Liver (tissue), 9 donors: ENCODE data around the gene ATP4B. TPM values are rescaled to one million over a fixed set of nuclear protein-coding genes. Genes with fewer than 3 reads are reported as not detected.

Experiments used
- DNase-seq: peaks from one replicate; pipeline ENCODE4 v3.0.0-alpha.2; 2017; ENCODE audit warnings: low spot score
- H3K27ac ChIP-seq, 2 donors: one replicate each; pipeline ENCODE4 v1.7.0; 2013; ENCODE audit warnings: inconsistent platforms in 2 of 2, low read length in 2 of 2, control low read depth in 1 of 2, low read depth in 1 of 2, mild to moderate bottlenecking in 1 of 2
- H3K27me3 ChIP-seq, 4 donors: one replicate each; pipeline versions ENCODE4 v1.6.1 to v1.7.0; 2013; ENCODE audit warnings: low read length in 3 of 4, inconsistent platforms in 1 of 4, mild to moderate bottlenecking in 1 of 4, moderate library complexity in 1 of 4; ENCODE audit not compliant: control insufficient read depth in 4 of 4, insufficient read depth in 4 of 4
- H3K36me3 ChIP-seq, 4 donors: one replicate each; pipeline versions ENCODE4 v1.6.1 to v1.7.0; 2013; ENCODE audit warnings: low read length in 3 of 4, mild to moderate bottlenecking in 3 of 4, low read depth in 1 of 4, moderate library complexity in 1 of 4; ENCODE audit not compliant: control insufficient read depth in 4 of 4, insufficient read depth in 3 of 4
- H3K4me1 ChIP-seq, 4 donors: one replicate each; pipeline versions ENCODE4 v1.6.1 to v1.7.0; 2013; ENCODE audit warnings: low read length in 3 of 4, mild to moderate bottlenecking in 3 of 4, moderate library complexity in 1 of 4; ENCODE audit not compliant: control insufficient read depth in 4 of 4, insufficient read depth in 4 of 4
- H3K4me3 ChIP-seq, 3 donors: one replicate each; pipeline versions ENCODE4 v1.6.1 to v1.7.0; 2013; ENCODE audit warnings: low read length in 3 of 3, control low read depth in 1 of 3, low read depth in 1 of 3, mild to moderate bottlenecking in 1 of 3
- H3K9ac ChIP-seq, 2 donors: one replicate each; pipeline ENCODE4 v1.7.0; 2013; ENCODE audit warnings: low read length in 2 of 2, mild to moderate bottlenecking in 2 of 2, moderate library complexity in 2 of 2, control low read depth in 1 of 2, low read depth in 1 of 2
- H3K9me3 ChIP-seq, 4 donors: one replicate each; pipeline versions ENCODE4 v1.6.1 to v1.7.0; 2013; ENCODE audit warnings: low read length in 3 of 4; ENCODE audit not compliant: control insufficient read depth in 4 of 4
- EGR1 ChIP-seq, 2 donors: IDR thresholded peaks; 2 replicates each; pipeline ENCODE4 v1.6.1; 2016 to 2018; ENCODE audit warnings: antibody characterized with exemption in 2 of 2, low read depth in 2 of 2
- FOXA1 ChIP-seq: IDR thresholded peaks from 2 replicates; pipeline ENCODE4 v1.6.1; 2016; ENCODE audit warnings: antibody characterized with exemption
- FOXA2 ChIP-seq: IDR thresholded peaks from 2 replicates; pipeline ENCODE4 v1.6.1; 2016; ENCODE audit warnings: antibody characterized with exemption
- GABPA ChIP-seq, 2 donors: IDR thresholded peaks in 1 of 2; conservative IDR thresholded peaks in 1 of 2; 2 replicates each; pipeline ENCODE4 v1.6.1; 2016; ENCODE audit warnings: antibody characterized with exemption in 2 of 2, mild to moderate bottlenecking in 1 of 2, moderate library complexity in 1 of 2
- HNF4A ChIP-seq, 2 donors: conservative IDR thresholded peaks; 2 replicates each; pipeline ENCODE4 v1.6.1; 2016; ENCODE audit warnings: antibody characterized with exemption in 2 of 2, mild to moderate bottlenecking in 2 of 2
- HNF4G ChIP-seq: IDR thresholded peaks from 2 replicates; pipeline ENCODE4 v1.6.1; 2016; ENCODE audit warnings: antibody characterized with exemption
- JUND ChIP-seq, 2 donors: IDR thresholded peaks; 2 replicates each; pipeline ENCODE4 v1.6.1; 2016; ENCODE audit warnings: antibody characterized with exemption in 2 of 2
- NR2F2 ChIP-seq: IDR thresholded peaks from 2 replicates; pipeline ENCODE4 v1.6.1; 2016; ENCODE audit warnings: antibody characterized with exemption
- RAD21 ChIP-seq, 2 donors: IDR thresholded peaks; 2 replicates each; pipeline ENCODE4 v1.6.1; 2016; ENCODE audit warnings: antibody characterized with exemption in 2 of 2, mild to moderate bottlenecking in 2 of 2
- RXRA ChIP-seq, 2 donors: IDR thresholded peaks; 2 replicates each; pipeline ENCODE4 v1.6.1; 2017 to 2018; ENCODE audit warnings: antibody characterized with exemption in 2 of 2, mild to moderate bottlenecking in 1 of 2
- TAF1 ChIP-seq: conservative IDR thresholded peaks from 2 replicates; pipeline ENCODE4 v1.6.1; 2016; ENCODE audit warnings: antibody characterized with exemption, mild to moderate bottlenecking
- YY1 ChIP-seq: IDR thresholded peaks from 2 replicates; pipeline ENCODE4 v1.6.1; 2016; ENCODE audit warnings: antibody characterized with exemption, mild to moderate bottlenecking
- WGBS: extraction: QIAGEN DNeasy Blood & Tissue Kit; methylation state at CpG from one replicate; pipeline ENCODE4 v1.1.7; 2013; 5-methylcytosine and 5-hydroxymethylcytosine counted together
- polyA plus RNA-seq, 2 donors: library from polyadenylated mRNA; stranded (reverse) in 1 of 2; unstranded in 1 of 2; fragments of 200-250 nt in 1 of 2; fragments of >200 nt in 1 of 2; fragmentation: Nextera tagmentation in 1 of 2; extraction: Ambion mirVana in 1 of 2; gene quantifications; one replicate each; pipeline versions ENCODE4 v1.2.1 to v1.2.3, GENCODE V29; 2013 to 2015
- total RNA-seq, 2 donors: library from RNA; depleted of rRNA; stranded (reverse); fragments of >200 nt; gene quantifications; one replicate each; pipeline ENCODE4 v1.2.3, GENCODE V29; 2014
- TF ChIP-seq, protein P1 (sequence below): IDR thresholded peaks from 2 replicates; pipeline ENCODE4 v1.6.1; 2016; ENCODE audit warnings: antibody characterized with exemption, mild to moderate bottlenecking
- TF ChIP-seq, protein P2 (sequence below): IDR thresholded peaks from 2 replicates; pipeline ENCODE4 v1.6.1; 2016; ENCODE audit warnings: antibody characterized with exemption
- TF ChIP-seq, protein P3 (sequence below): IDR thresholded peaks from 2 replicates; pipeline ENCODE4 v1.6.1; 2016; ENCODE audit warnings: antibody characterized with exemption
- TF ChIP-seq, protein P4 (sequence below): IDR thresholded peaks from 2 replicates; pipeline ENCODE4 v1.6.1; 2016; ENCODE audit warnings: antibody characterized with exemption
- donor health status: healthy.
- donor health status: healthy.
- donor health status: healthy.
- donor health status: healthy.
- donor health status: healthy.

The ATP4B gene
- total and polyA plus RNA-seq, 4 donors: not detected

DNA sequence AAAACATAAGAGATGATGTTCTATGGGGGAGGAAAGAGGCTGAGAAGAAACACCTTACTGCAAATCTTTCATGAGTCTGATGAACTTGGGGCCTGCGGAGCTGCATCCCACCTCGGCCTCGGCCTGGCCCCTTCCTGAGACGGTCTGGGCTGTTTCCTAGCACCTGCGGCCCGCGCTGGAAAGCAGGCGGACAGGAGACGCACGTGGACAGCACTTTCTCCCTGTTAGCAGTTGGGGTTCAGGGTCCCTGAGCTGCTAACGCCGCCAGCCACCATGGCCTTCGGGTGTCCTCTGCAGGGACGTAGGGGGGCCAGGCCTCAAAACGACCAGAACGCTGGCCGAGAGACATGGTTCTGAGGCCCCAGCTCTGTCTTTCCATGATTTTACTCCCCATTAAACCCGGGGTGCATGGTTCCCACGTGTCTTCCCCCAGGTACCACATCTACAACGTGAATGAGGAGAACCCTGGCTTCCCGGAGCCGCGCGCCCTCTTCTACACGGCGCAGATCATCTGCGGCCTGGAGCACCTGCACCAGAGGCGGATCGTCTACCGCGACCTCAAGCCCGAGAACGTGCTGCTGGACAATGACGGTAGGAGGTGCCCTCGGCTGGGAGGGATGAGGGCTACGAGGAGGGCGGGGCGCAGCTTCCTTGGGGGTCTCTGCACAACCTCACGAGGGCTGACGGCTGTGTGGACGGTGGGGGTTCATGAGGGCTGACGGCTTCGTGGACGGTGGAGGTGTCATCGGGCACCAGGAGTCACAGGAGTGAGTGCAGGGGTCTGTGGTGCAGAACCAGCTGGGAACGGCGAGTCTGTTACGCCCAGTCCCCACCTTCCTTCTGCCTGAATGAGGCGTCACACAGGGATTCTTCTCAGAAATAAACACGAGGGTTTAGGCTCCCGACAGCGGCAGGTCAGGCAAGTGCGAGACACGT is 13.3 kb upstream of the ATP4B start:
- DNase-seq: no peak
- 93% methylated on average over 54 of the region's 54 CpGs for WGBS
- H3K9me3 ChIP-seq: no peaks in the 10 kb centered on the region
- no peak overlapping the region for H3K9ac ChIP-seq
- no peaks in the 10 kb centered on the region for H3K36me3 ChIP-seq
- H3K4me1 ChIP-seq: no peaks in the 10 kb centered on the region
- no peak for TF ChIP-seq FOXA1
- TF ChIP-seq HNF4A (conservative IDR thresholded peaks at IDR 0.05): no peak
- no peak for TF ChIP-seq HNF4G
- no peak for TF ChIP-seq NR2F2
- no peak overlapping the region for H3K4me3 ChIP-seq
- H3K27ac ChIP-seq: no peak overlapping the region
- no peaks in the 10 kb centered on the region for H3K27me3 ChIP-seq

DNA sequence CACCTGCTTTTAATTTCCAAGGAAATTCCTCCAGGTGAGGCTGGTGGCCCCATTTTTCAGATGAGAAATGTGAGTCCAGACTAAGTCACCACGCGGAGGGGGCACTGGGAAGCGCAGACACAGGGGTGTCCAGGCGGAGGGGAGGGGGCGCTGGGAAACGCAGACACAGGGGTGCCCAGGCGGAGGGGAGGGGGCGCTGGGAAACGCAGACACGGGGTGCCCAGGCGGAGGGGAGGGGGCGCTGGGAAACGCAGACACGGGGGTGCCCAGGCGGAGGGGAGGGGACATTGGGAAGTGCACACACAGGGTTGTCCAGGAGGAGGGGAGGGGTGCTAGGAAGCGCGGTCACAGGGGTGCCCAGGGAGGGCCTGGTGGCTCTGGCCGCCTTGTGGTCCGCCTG is 12.5 kb upstream of the ATP4B start:
- TF ChIP-seq JUND (IDR thresholded peaks at IDR 0.05) (no peak), FOXA1 (no peak), TAF1 (no peak), HNF4G (no peak), RXRA (IDR thresholded peaks at IDR 0.05) (no peak), RAD21 (IDR thresholded peaks at IDR 0.05) (no peak), FOXA2 (no peak), GABPA (IDR thresholded peaks at IDR 0.05 in 1 of 2, conservative IDR thresholded peaks at IDR 0.05 in 1 of 2) (no peak), YY1 (no peak), EGR1 (IDR thresholded peaks at IDR 0.05; ENCODE audit: low read depth in 2 of 2) (no peak)
- TF ChIP-seq, protein P1, sequence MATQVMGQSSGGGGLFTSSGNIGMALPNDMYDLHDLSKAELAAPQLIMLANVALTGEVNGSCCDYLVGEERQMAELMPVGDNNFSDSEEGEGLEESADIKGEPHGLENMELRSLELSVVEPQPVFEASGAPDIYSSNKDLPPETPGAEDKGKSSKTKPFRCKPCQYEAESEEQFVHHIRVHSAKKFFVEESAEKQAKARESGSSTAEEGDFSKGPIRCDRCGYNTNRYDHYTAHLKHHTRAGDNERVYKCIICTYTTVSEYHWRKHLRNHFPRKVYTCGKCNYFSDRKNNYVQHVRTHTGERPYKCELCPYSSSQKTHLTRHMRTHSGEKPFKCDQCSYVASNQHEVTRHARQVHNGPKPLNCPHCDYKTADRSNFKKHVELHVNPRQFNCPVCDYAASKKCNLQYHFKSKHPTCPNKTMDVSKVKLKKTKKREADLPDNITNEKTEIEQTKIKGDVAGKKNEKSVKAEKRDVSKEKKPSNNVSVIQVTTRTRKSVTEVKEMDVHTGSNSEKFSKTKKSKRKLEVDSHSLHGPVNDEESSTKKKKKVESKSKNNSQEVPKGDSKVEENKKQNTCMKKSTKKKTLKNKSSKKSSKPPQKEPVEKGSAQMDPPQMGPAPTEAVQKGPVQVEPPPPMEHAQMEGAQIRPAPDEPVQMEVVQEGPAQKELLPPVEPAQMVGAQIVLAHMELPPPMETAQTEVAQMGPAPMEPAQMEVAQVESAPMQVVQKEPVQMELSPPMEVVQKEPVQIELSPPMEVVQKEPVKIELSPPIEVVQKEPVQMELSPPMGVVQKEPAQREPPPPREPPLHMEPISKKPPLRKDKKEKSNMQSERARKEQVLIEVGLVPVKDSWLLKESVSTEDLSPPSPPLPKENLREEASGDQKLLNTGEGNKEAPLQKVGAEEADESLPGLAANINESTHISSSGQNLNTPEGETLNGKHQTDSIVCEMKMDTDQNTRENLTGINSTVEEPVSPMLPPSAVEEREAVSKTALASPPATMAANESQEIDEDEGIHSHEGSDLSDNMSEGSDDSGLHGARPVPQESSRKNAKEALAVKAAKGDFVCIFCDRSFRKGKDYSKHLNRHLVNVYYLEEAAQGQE: no peak
- TF ChIP-seq, protein P2, sequence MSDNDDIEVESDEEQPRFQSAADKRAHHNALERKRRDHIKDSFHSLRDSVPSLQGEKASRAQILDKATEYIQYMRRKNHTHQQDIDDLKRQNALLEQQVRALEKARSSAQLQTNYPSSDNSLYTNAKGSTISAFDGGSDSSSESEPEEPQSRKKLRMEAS: no peak
- TF ChIP-seq, protein P3, sequence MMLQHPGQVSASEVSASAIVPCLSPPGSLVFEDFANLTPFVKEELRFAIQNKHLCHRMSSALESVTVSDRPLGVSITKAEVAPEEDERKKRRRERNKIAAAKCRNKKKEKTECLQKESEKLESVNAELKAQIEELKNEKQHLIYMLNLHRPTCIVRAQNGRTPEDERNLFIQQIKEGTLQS: no peak
- TF ChIP-seq, protein P4, sequence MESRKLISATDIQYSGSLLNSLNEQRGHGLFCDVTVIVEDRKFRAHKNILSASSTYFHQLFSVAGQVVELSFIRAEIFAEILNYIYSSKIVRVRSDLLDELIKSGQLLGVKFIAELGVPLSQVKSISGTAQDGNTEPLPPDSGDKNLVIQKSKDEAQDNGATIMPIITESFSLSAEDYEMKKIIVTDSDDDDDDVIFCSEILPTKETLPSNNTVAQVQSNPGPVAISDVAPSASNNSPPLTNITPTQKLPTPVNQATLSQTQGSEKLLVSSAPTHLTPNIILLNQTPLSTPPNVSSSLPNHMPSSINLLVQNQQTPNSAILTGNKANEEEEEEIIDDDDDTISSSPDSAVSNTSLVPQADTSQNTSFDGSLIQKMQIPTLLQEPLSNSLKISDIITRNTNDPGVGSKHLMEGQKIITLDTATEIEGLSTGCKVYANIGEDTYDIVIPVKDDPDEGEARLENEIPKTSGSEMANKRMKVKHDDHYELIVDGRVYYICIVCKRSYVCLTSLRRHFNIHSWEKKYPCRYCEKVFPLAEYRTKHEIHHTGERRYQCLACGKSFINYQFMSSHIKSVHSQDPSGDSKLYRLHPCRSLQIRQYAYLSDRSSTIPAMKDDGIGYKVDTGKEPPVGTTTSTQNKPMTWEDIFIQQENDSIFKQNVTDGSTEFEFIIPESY: no peak
- Histone ChIP-seq H3K9me3 (peaks cover 0 to 5% (median 0%) of the 10 kb centered on the region in 4 donors), H3K27me3 (peaks cover 0 to 3% (median under 1%) of the 10 kb centered on the region in 4 donors), H3K27ac (no peak overlapping the region), H3K36me3 (no peaks in the 10 kb centered on the region), H3K9ac (no peak overlapping the region), H3K4me1 (no peaks in the 10 kb centered on the region), H3K4me3 (no peak overlapping the region)
- 93% methylated on average over 19 of the region's 19 CpGs for WGBS
- no peak for DNase-seq
